HepG2 (cell line): ENCODE data around the gene ZACN. TPM values are rescaled to one million over a fixed set of nuclear protein-coding genes. Genes with fewer than 3 reads are reported as not detected.
A peak's percentile ranks its signal among the peaks of the same experiment; 100 is the strongest.

ENCODE experiments used
- ATF7 ChIP-seq, 2 experiments: fragments of 450-650 bp in 1 of 2; sonication (generic) in 1 of 2; formaldehyde crosslinking in 1 of 2; IDR thresholded peaks; 2 replicates each; pipeline versions ENCODE4 v1.4.0 to v1.6.1; 2016 to 2020; ENCODE audit warnings: antibody characterized with exemption in 1 of 2, mild to moderate bottlenecking in 1 of 2, missing genetic modification reagents in 1 of 2
- BRD4 ChIP-seq: sonication (generic); formaldehyde crosslinking; IDR thresholded peaks from 2 replicates; pipeline ENCODE4 v1.4.0; 2020; ENCODE audit warnings: missing genetic modification reagents
- GABPA ChIP-seq, 2 experiments: IDR thresholded peaks; 2 replicates each; pipeline ENCODE4 v1.6.1; 2011 to 2016; ENCODE audit warnings: low read depth in 2 of 2, low read length in 1 of 2, missing biosample characterization in 1 of 2, missing genetic modification characterization in 1 of 2
- GATAD1 ChIP-seq: IDR thresholded peaks from 2 replicates; pipeline ENCODE4 v1.6.1; 2016; ENCODE audit warnings: missing genetic modification reagents, missing compliant biosample characterization
- HHEX ChIP-seq: IDR thresholded peaks from 2 replicates; pipeline ENCODE4 v1.6.1; 2016; ENCODE audit warnings: control low read depth
- HNRNPL ChIP-seq: fragments of 200-400 bp; formaldehyde crosslinking; IDR thresholded peaks from 2 replicates; pipeline ENCODE4 v1.6.1; 2017; ENCODE audit warnings: mild to moderate bottlenecking, low read depth, low read length
- HNRNPUL1 ChIP-seq: fragments of 200-400 bp; formaldehyde crosslinking; IDR thresholded peaks from 2 replicates; pipeline ENCODE4 v1.6.1; 2017; ENCODE audit warnings: low read depth, mild to moderate bottlenecking, low read length, moderate library complexity
- NFAT5 ChIP-seq: sonication (generic); formaldehyde crosslinking; IDR thresholded peaks from 2 replicates; pipeline ENCODE4 v1.4.0; 2020; ENCODE audit warnings: missing genetic modification reagents
- NFE2L1 ChIP-seq: sonication (generic); formaldehyde crosslinking; IDR thresholded peaks from 2 replicates; pipeline ENCODE4 v1.4.0; 2020; ENCODE audit warnings: missing genetic modification reagents, mild to moderate bottlenecking, borderline replicate concordance
- NFKB2 ChIP-seq: sonication (generic); formaldehyde crosslinking; IDR thresholded peaks from 2 replicates; pipeline ENCODE4 v1.4.0; 2020; ENCODE audit warnings: missing genetic modification reagents, borderline replicate concordance
- NFRKB ChIP-seq: fragments of 450-650 bp; IDR thresholded peaks from 2 replicates; pipeline ENCODE4 v1.6.1; 2017
- POLR2A ChIP-seq, 2 experiments: IDR thresholded peaks; 2 replicates each; pipeline ENCODE4 v1.6.1; 2011; ENCODE audit warnings: low read depth in 2 of 2, low read length in 2 of 2, mild to moderate bottlenecking in 1 of 2, moderate library complexity in 1 of 2; ENCODE audit not compliant: insufficient read depth in 1 of 2
- POLR2AphosphoS5 ChIP-seq: IDR thresholded peaks from 2 replicates; pipeline ENCODE4 v1.6.1; 2012; ENCODE audit warnings: low read depth, low read length
- PRPF4 ChIP-seq: fragments of 200-400 bp; formaldehyde crosslinking; IDR thresholded peaks from 2 replicates; pipeline ENCODE4 v1.6.1; 2016; ENCODE audit warnings: low read length, low read depth; ENCODE audit not compliant: poor library complexity, severe bottlenecking
- PTBP1 ChIP-seq: fragments of 200-400 bp; formaldehyde crosslinking; IDR thresholded peaks from 2 replicates; pipeline ENCODE4 v1.6.1; 2018; ENCODE audit warnings: low read length, low read depth; ENCODE audit not compliant: poor library complexity, severe bottlenecking
- RARA ChIP-seq: IDR thresholded peaks from 2 replicates; pipeline ENCODE4 v1.6.1; 2016; ENCODE audit warnings: missing genetic modification reagents, missing compliant biosample characterization
- RFX5 ChIP-seq: IDR thresholded peaks from 2 replicates; pipeline ENCODE4 v1.6.1; 2011; ENCODE audit warnings: low read depth, low read length, improper control_type of control experiment
- ZNF264 ChIP-seq: sonication (generic); formaldehyde crosslinking; IDR thresholded peaks from 2 replicates; pipeline ENCODE4 v1.4.0; 2020; ENCODE audit warnings: missing genetic modification reagents
- ZNF563 ChIP-seq: sonication (generic); formaldehyde crosslinking; IDR thresholded peaks from 2 replicates; pipeline ENCODE4 v1.8.0; 2022; ENCODE audit warnings: mild to moderate bottlenecking, moderate library complexity, missing genetic modification reagents
- ZNF644 ChIP-seq: IDR thresholded peaks from 2 replicates; pipeline ENCODE4 v1.6.1; 2016; ENCODE audit warnings: low read depth
- polyA plus RNA-seq, 8 experiments: library from polyadenylated mRNA; depleted of rRNA in 3 of 8; stranded (reverse) in 7 of 8; unstranded in 1 of 8; fragments of >200 nt; fragmentation: Illumina TruSeq in 4 of 8; extraction: Trizol in 4 of 8; gene quantifications; 2 replicates each; pipeline versions ENCODE4 v1.2.1 to v1.2.3, GENCODE V29; 2011 to 2016; ENCODE audit warnings: low read depth in 4 of 8, missing spikeins in 1 of 8, mixed read lengths in 1 of 8; ENCODE audit not compliant: insufficient read depth in 1 of 8
- total RNA-seq, 5 experiments: library from RNA; depleted of rRNA; stranded (reverse); fragments of >200 nt; fragmentation: Illumina TruSeq; extraction: Trizol; gene quantifications; 2 replicates each; pipeline ENCODE4 v1.2.3, GENCODE V29; 2016; ENCODE audit warnings: low read depth in 1 of 5
- TF ChIP-seq, protein P1 (sequence below): sonication (generic); formaldehyde crosslinking; IDR thresholded peaks from 2 replicates; pipeline ENCODE4 v1.9.0; 2021; ENCODE audit warnings: missing genetic modification reagents, borderline replicate concordance

The ZACN gene
- total and polyA plus RNA-seq, 2 of the 13 experiments (the other 11 are each of a cell fraction or from before 2014, with no cell fraction given): 0.11 to 0.15 TPM

DNA sequence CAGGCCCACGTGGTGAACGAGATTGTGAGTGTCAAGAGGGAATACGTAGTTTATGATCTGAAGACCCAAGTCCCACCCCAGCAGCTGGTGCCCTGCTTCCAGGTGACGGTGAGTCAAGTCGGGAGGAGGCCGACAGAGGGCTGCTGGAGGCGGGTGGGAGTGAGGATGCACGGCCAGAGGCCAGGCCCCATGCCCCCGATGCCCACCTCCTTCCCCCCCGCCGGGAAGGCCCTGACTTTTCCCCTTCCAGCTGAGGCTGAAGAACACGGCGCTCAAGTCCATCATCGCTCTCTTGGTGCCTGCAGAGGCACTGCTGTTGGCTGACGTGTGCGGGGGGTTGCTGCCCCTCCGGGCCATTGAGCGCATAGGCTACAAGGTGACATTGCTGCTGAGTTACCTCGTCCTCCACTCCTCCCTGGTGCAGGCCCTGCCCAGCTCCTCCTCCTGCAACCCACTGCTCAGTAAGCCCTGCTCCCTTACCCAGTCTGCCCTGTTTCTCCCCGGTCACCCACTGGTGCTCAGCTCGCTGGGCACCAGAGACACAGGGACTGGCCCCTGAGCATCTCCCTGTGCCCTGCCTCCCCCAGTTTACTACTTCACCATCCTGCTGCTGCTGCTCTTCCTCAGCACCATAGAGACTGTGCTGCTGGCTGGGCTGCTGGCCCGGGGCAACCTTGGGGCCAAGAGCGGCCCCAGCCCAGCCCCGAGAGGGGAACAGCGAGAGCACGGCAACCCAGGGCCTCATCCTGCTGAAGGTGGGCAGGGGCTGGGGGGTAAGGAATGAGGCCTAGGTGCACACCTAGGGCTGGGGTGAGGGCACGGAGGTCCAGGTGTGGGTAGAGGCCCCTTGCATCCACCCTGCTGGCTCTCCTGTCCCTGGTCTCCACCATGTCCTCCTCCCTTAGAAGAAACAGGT, 2.6 kb downstream of the ZACN start (continued):
- TF ChIP-seq, protein P1, sequence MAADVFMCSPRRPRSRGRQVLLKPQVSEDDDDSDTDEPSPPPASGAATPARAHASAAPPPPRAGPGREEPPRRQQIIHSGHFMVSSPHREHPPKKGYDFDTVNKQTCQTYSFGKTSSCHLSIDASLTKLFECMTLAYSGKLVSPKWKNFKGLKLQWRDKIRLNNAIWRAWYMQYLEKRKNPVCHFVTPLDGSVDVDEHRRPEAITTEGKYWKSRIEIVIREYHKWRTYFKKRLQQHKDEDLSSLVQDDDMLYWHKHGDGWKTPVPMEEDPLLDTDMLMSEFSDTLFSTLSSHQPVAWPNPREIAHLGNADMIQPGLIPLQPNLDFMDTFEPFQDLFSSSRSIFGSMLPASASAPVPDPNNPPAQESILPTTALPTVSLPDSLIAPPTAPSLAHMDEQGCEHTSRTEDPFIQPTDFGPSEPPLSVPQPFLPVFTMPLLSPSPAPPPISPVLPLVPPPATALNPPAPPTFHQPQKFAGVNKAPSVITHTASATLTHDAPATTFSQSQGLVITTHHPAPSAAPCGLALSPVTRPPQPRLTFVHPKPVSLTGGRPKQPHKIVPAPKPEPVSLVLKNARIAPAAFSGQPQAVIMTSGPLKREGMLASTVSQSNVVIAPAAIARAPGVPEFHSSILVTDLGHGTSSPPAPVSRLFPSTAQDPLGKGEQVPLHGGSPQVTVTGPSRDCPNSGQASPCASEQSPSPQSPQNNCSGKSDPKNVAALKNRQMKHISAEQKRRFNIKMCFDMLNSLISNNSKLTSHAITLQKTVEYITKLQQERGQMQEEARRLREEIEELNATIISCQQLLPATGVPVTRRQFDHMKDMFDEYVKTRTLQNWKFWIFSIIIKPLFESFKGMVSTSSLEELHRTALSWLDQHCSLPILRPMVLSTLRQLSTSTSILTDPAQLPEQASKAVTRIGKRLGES (CRISPR knock-in tag): no peak
- TF ChIP-seq NFAT5 (CRISPR knock-in tag) (no peak), RFX5 (no peak), BRD4 (CRISPR knock-in tag) (no peak), ZNF644 (CRISPR knock-in tag) (no peak), HNRNPL (0 out of 2 replicates have a peak, but pooled peaks have one; percentile 22), NFRKB (no peak), GATAD1 (CRISPR knock-in tag) (no peak), RARA (CRISPR knock-in tag) (no peak; the same call in 1 of the 2 replicates), HNRNPUL1 (no peak), PTBP1 (no peak), ATF7 (IDR thresholded peaks at IDR 0.05) (no peak), ATF7 (CRISPR knock-in tag; IDR thresholded peaks at IDR 0.05) (no peak), ZNF563 (0 out of 2 replicates have a peak, but pooled peaks have one; percentile 37), PRPF4 (no peak), ZNF264 (no peak), POLR2AphosphoS5 (peak; percentile 31; the same call in 1 of the 2 replicates), HHEX (no peak), NFKB2 (no peak), NFE2L1 (CRISPR knock-in tag) (no peak), GABPA (IDR thresholded peaks at IDR 0.05; ENCODE audit: low read depth, low read length) (no peak), GABPA (CRISPR knock-in tag; IDR thresholded peaks at IDR 0.05; ENCODE audit: low read depth) (no peak), POLR2A (IDR thresholded peaks at IDR 0.05; ENCODE audit: insufficient read depth in 1 of 2, low read depth in 2 of 2, low read length in 2 of 2) (0 out of 4 replicates have a peak, but pooled peaks of 1 of the 2 experiments have one; percentile 5)
